Measurements from ENCODE around the gene WNT7A.
"Not testable (repeated sequence)": the region's sequence is repeated elsewhere in the genome, so short reads cannot be mapped to it uniquely, and the experiment has no call there.

The WNT7A gene

DNA sequence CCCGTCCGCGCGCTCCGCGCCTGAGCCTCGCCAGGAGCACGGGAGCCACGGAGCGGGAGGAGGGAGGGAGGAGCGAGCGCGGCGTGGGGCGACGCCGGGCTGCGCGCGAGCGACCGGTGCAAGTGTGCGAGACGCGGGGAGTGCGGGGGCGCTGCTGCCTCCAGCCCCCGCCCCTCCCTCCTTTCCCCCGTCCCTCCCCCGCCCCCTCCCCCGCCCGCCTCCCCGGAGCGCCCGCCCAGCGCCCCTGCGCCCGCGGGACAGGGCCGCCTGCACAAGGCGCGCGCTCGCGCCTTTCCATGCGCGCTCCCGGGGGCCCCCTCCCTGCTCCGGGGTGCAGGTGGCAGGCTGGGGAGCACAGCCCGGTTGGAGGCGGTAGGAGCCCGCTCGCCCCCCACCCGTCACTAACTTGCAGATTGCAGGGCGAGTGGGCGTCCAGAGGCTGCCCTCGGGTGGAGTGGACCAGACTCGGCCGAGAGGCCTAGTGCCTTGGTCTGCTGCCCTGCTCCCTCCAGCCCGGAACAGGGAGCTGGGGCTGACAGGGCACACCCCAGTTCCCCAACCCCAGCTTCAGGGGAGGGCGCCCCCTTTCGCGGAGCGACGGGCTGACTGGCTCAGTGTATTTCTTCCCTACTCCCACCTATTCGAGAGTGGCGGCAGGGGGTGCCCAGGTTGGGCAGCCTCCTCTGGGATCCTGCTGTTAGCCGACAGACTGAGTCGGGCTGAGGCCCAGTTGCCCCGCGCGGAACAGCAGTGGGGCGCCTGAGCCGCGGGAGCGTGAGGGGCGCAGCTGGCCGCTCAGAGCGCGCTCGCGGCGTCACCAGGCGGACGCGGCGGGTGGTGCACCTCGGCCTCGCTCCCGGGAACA, at the start of gene WNT7A:
WNT7A (minus strand) TSS at position 126 of the 865 bp plus-strand sequence. CDS start 255 bp downstream, outside the sequence.
- DNase-seq (ENCODE audit: extremely low read depth in 1 of 2, low read depth in 1 of 2), result peak in 1 of 2 donors; percentile 40

GRCh38 chr3:13928741-13929140, 48.9 kb upstream of the WNT7A start:
- DNase-seq (ENCODE audit: extremely low read depth in 1 of 2, low read depth in 1 of 2), result not testable (repeated sequence)

GRCh38 chr3:13927295-13927694, 47.4 kb upstream of the WNT7A start:
- no peak for DNase-seq (ENCODE audit: extremely low read depth in 1 of 2, low read depth in 1 of 2)

GRCh38 chr3:13916375-13916774, 36.5 kb upstream of the WNT7A start:
- no peak for DNase-seq (ENCODE audit: extremely low read depth in 1 of 2, low read depth in 1 of 2)

GRCh38 chr3:13902648-13903238, 22.9 kb upstream of the WNT7A start:
- DNase-seq (ENCODE audit: extremely low read depth in 1 of 2, low read depth in 1 of 2), result no peak

GRCh38 chr3:13901935-13902584, 22.2 kb upstream of the WNT7A start:
- DNase-seq (ENCODE audit: extremely low read depth in 1 of 2, low read depth in 1 of 2), result no peak

DNA sequence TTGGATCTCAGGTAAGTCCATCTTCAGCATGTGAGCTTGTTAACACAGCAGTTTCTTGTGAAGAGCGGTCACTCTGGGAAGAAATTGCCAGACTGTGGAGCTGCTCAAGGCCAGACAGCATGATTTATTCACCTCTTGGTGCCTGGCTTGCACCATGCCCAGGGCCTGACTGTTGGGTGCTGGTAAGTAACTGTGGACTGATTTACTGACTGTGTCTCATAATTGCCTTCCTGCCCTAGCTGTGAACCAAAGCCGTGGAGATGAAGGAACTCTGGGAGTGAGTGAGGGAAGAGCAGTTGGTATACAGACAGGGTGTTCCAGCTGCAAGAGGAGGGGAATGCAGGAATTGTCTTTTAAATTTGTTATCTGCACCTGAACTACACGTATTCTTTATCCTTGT, 18.5 kb upstream of the WNT7A start:
- no peak for DNase-seq (ENCODE audit: extremely low read depth in 1 of 2, low read depth in 1 of 2)

GRCh38 chr3:13896473-13897154, 16.7 kb upstream of the WNT7A start:
- no peak for DNase-seq (ENCODE audit: extremely low read depth in 1 of 2, low read depth in 1 of 2)

DNA sequence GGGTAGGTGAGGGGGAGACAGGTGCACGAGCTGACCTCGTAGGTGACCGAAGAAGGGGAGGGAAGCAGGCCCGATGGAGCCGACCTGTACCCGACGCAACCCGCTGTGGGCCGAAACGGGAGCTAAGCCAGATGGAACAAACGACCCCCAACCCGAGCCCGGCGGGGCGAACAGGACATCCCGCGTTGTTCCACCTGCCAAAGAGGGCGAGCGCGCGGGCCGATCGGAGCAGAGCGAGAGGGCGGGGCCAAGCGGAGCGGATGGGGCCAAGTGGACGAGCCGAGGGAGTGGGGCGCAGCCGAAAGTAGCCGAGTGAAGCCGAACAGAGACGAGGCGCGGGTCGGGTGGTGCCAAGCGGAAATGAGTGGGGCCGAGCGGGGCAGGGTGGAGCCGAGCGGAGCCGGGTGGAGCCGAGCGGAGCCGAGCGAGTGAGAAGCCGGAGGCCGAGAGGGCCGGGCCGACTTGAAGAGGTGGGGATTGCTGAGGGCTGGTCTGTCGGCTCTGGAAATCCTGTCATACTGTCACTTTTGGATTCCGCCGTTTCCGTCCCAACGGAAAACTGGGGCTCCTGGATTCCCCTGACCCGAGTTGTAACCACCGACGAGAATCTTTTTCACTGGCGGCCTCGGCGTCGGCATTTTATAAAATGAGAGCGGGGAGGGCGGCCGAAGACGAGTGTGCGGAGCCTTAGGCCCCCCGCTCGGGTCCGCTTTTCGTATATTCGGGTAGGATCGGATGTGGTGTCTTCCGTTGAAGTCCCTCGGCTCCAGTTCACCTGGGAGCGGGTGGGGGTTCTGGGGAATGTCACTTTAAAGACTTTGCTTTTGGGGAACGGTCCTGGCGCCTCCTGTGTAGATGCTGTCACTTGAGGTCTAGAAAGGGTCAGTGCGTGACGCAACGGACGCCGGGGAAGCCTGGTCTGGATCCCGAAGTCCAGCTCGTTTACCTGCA, 15.6 kb upstream of the WNT7A start:
- peak; percentile 83 to 87 for DNase-seq (ENCODE audit: extremely low read depth in 1 of 2, low read depth in 1 of 2)

GRCh38 chr3:13894807-13895154, 14.9 kb upstream of the WNT7A start:
- no peak for DNase-seq (ENCODE audit: extremely low read depth in 1 of 2, low read depth in 1 of 2)

DNA sequence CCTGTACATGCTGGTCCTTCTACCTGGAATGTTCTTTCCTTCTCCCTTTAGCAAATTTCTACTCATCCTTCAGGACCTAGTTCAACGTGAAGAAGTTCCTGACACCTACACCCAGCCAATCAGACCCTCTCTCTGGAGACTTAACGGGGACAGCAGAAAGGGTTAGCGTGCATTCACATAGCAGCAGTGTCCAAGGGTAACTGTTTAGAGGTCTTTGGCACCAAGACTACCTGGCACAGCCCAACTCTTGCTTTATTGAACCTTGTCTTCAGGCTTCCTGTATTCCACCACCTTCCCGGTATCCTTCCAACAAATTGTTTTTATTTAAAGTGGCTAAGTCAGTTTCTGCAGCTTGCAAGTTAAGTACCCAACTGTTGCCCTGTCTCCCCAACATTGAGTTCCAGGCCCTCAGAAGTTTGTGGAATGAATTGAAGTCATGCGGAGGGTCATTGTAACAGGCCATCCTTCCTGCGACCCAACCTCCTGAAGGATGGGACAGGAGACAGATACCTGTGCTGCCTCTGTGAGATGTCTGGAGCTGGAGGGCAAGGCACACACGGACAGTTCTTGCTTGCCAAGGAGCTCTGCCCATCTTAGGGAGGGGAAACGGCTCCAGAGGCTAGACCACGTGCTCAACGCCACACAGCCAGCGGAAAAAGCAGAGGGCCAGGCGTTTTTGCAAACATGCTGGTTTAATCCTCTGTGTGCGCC, 14.4 kb upstream of the WNT7A start:
- DNase-seq (ENCODE audit: extremely low read depth in 1 of 2, low read depth in 1 of 2), result no peak

DNA sequence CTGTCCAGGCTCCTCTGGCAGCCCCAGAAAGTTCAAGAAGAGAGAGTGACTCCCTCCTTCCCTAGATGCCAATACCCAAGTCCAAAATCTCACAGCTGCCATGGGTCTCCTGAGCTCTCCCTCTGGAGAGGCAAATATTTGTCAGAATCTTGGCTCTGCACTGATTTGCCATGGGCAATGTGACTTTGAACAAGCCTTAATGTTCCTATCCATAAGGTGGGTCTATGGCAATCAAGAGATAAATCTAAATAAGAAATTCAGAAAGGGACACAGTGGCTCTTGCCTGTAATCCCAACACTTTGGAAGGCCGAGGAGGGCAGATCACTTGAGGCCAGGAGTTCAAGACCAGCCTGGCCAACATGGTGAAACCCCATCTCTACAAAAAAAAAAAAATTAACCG, 12.4 kb upstream of the WNT7A start:
- DNase-seq (ENCODE audit: extremely low read depth in 1 of 2, low read depth in 1 of 2), result no peak

GRCh38 chr3:13891492-13892073, 11.7 kb upstream of the WNT7A start:
- DNase-seq (ENCODE audit: extremely low read depth in 1 of 2, low read depth in 1 of 2), result no peak

GRCh38 chr3:13891017-13891392, 11.1 kb upstream of the WNT7A start:
- DNase-seq (ENCODE audit: extremely low read depth in 1 of 2, low read depth in 1 of 2), result no peak

DNA sequence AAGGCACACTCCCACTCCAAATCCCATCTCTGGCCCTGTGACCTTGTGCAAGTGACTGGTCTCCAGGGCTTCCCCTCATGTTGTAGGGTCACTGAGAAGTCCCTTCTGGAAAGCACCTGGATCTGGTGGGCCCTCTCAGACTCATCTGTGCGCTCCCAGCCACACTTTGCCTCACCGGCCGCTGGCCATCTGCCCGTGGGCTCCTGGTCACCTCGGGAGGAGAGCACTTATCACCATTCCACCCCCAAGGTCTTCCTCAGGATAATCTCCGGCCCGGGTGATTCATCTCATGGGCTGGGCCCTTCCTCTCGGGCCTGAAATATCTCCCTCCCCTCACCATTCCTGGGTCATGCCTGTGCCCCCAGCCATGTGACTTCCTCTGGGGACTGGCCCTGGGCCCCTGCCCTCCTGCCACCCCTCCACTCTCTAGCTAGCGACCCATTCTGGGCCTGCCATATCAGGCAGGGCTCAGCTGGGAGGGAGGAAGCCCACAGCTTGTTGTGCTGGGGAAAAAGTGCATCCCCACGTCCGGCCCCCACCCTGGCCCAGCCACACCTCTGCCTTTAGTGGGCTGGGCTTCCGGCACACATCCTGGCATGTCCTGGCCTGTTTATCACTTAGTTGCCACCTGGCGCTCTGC, 10.6 kb upstream of the WNT7A start:
- no peak for DNase-seq (ENCODE audit: extremely low read depth in 1 of 2, low read depth in 1 of 2)

DNA sequence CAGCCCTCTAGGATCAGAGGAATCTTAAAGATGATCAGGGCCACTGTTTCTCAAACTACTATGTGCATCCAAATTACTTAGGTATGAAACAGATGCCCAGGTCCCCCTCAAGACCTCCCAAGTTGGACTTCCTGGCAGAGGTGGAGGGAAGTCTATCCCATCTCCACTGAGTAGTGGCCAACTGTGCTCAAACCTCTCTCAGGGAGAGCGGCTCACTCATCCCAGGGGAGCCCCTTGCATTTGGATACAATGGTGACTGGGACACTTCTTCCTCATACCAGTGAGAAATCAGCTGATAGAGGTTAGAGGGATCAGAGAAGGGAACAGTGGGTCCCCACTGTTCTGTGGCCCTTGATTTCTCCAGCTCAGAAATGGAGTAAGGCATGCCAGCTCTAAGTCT, 8.7 kb upstream of the WNT7A start:
- DNase-seq (ENCODE audit: extremely low read depth in 1 of 2, low read depth in 1 of 2), result no peak

DNA sequence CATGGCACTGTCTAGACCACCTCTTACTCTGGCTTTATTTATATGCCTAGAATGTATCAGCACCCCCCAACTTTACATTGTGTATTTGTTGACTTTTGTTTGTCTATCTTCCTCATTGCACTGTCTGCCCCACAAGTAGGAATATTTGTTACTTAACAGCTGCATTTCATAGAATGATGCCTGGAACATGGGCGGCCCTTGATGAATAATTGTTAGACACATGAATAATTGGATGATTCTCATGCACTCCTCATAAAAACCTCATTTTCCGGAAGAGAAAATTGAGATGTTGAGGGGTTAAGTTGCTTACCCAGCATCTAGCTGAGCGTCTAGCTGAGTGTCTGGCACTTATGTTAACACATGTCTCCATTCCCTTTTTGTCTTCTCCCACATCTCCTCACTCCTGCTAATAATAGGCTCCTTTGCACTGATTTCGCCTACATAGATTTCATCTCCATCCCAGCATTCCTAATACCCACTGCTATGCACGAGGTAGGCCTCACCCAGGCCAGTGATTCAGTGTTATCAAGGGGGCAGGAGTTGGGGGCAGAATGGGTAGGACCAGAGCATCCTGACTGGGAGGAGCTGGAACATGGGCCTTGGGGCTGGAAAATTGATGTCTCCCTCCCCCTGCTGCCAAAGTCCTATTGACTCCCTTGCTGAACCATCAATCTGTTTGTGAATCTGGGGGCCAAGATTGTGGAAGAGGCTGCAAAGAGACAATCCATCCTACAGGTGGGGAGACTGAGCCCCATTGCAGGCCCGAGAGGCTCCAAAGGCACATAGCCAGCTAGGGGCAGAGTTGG, 7.8 kb upstream of the WNT7A start:
- no peak for DNase-seq (ENCODE audit: extremely low read depth in 1 of 2, low read depth in 1 of 2)

- DNase-seq (ENCODE audit: extremely low read depth in 1 of 2, low read depth in 1 of 2), result no peak
These were observed 6.8 kb upstream of the WNT7A start for GRCh38 chr3:13886593-13887129.

Measured in activated CD8-positive, alpha-beta memory T cell treated with anti-CD3 and anti-CD28 coated beads for 1 hour (primary cell).